NT2/D1 (cell line): ENCODE data around the gene MON2.

Experiments
- DNase-seq: peaks from one replicate; pipeline ENCODE4 v3.0.0-alpha.2; 2011; ENCODE audit warnings: low read depth, low spot score
- H3K27me3 ChIP-seq: 2 replicates; pipeline ENCODE4 v1.6.0; 2011; ENCODE audit warnings: mild to moderate bottlenecking; ENCODE audit not compliant: insufficient read length, insufficient read depth
- H3K36me3 ChIP-seq: 2 replicates; pipeline ENCODE4 v1.6.1; 2011; ENCODE audit warnings: mild to moderate bottlenecking, low read length, mixed read lengths; ENCODE audit not compliant: insufficient read depth, insufficient read length
- H3K4me1 ChIP-seq: 2 replicates; pipeline ENCODE4 v1.5.1; 2011; ENCODE audit not compliant: insufficient read depth, insufficient read length
- H3K4me3 ChIP-seq: 2 replicates; pipeline ENCODE4 v1.5.1; 2011; ENCODE audit warnings: low read depth; ENCODE audit not compliant: insufficient read length
- H3K9ac ChIP-seq: 2 replicates; pipeline ENCODE4 v1.6.0; 2011; ENCODE audit warnings: low read depth; ENCODE audit not compliant: insufficient read length
- H3K9me3 ChIP-seq: 2 replicates; pipeline ENCODE4 v1.5.1; 2011; ENCODE audit warnings: mild to moderate bottlenecking, low read length; ENCODE audit not compliant: insufficient read depth
- SUZ12 ChIP-seq: IDR thresholded peaks from 2 replicates; pipeline ENCODE4 v1.6.1; 2011; ENCODE audit not compliant: insufficient read length, insufficient read depth; ENCODE audit errors: extremely low read depth
- YY1 ChIP-seq: IDR thresholded peaks from 2 replicates; pipeline ENCODE4 v1.6.1; 2011; ENCODE audit not compliant: insufficient read length, insufficient read depth
- ZNF274 ChIP-seq: IDR thresholded peaks from 2 replicates; pipeline ENCODE4 v1.6.1; 2011; ENCODE audit warnings: mild to moderate bottlenecking, low read depth, low read length

The MON2 gene

GRCh38 chr12:62603811-62604098 lies 137.1 kb downstream of the MON2 start:
- H3K9ac ChIP-seq: peak overlapping the region; percentile 98
- H3K27me3 ChIP-seq: no peaks in the 10 kb centered on the region
- no peaks in the 10 kb centered on the region for H3K9me3 ChIP-seq
- DNase-seq: no peak
- H3K4me3 ChIP-seq: peak overlapping the region; percentile 89
- no peaks in the 10 kb centered on the region for H3K4me1 ChIP-seq
- TF ChIP-seq SUZ12: no peak
- TF ChIP-seq YY1: no peak
- TF ChIP-seq ZNF274: no peak
- H3K36me3 ChIP-seq: peaks cover 8% of the 10 kb centered on the region

GRCh38 chr12:62604373-62604772 lies 137.7 kb downstream of the MON2 start:
- peak overlapping the region; percentile 98 for H3K9ac ChIP-seq
- H3K4me3 ChIP-seq: peak overlapping the region; percentile 89
- no peak for TF ChIP-seq ZNF274
- no peak for TF ChIP-seq SUZ12
- no peak for TF ChIP-seq YY1

GRCh38 chr12:62604871-62605270 lies 138.2 kb downstream of the MON2 start:
- Histone ChIP-seq H3K9ac (peak overlapping the region; percentile 98), H3K36me3 (peaks cover 8% of the 10 kb centered on the region), H3K4me3 (peak overlapping the region; percentile 89), H3K27me3 (no peaks in the 10 kb centered on the region), H3K9me3 (no peaks in the 10 kb centered on the region), H3K4me1 (no peaks in the 10 kb centered on the region)
- TF ChIP-seq SUZ12 (no peak), ZNF274 (no peak), YY1 (no peak)
- DNase-seq: no peak

More at GRCh38 chr12:62604373-62604772, 137.7 kb downstream of the MON2 start:
- no peak for DNase-seq
- H3K4me1 ChIP-seq: no peaks in the 10 kb centered on the region
- no peaks in the 10 kb centered on the region for H3K9me3 ChIP-seq
- H3K36me3 ChIP-seq: peaks cover 8% of the 10 kb centered on the region
- no peaks in the 10 kb centered on the region for H3K27me3 ChIP-seq

GRCh38 chr12:62605981-62606380 lies 139.4 kb downstream of the MON2 start:
- no peak for DNase-seq
- no peaks in the 10 kb centered on the region for H3K27me3 ChIP-seq
- TF ChIP-seq SUZ12: no peak
- TF ChIP-seq YY1: no peak
- no peak for TF ChIP-seq ZNF274
- no peaks in the 10 kb centered on the region for H3K4me1 ChIP-seq
- no peak overlapping the region for H3K4me3 ChIP-seq
- no peaks in the 10 kb centered on the region for H3K9me3 ChIP-seq
- H3K9ac ChIP-seq: no peak overlapping the region
- H3K36me3 ChIP-seq: peaks cover 8% of the 10 kb centered on the region

- Histone ChIP-seq H3K9me3 (no peaks in the 10 kb centered on the region), H3K4me3 (no peak overlapping the region), H3K36me3 (peaks cover 8% of the 10 kb centered on the region), H3K9ac (no peak overlapping the region), H3K27me3 (no peaks in the 10 kb centered on the region), H3K4me1 (no peaks in the 10 kb centered on the region)
- no peak for TF ChIP-seq SUZ12
- no peak for TF ChIP-seq YY1
- no peak for TF ChIP-seq ZNF274
- no peak for DNase-seq
These were observed 140.0 kb downstream of the MON2 start for GRCh38 chr12:62606654-62607053.

GRCh38 chr12:62613081-62613480 lies 146.5 kb downstream of the MON2 start:
- peaks cover 20% of the 10 kb centered on the region for H3K36me3 ChIP-seq
- H3K4me3 ChIP-seq: no peak overlapping the region
- H3K9ac ChIP-seq: no peak overlapping the region
- no peaks in the 10 kb centered on the region for H3K27me3 ChIP-seq
- no peaks in the 10 kb centered on the region for H3K4me1 ChIP-seq
- H3K9me3 ChIP-seq: no peaks in the 10 kb centered on the region
- TF ChIP-seq YY1: no peak
- TF ChIP-seq ZNF274: no peak
- TF ChIP-seq SUZ12: no peak
- DNase-seq: no peak

- peaks cover 8% of the 10 kb centered on the region for H3K4me1 ChIP-seq
- H3K36me3 ChIP-seq: peaks cover 10% of the 10 kb centered on the region
- no peak overlapping the region for H3K9ac ChIP-seq
- no peak overlapping the region for H3K4me3 ChIP-seq
- no peaks in the 10 kb centered on the region for H3K27me3 ChIP-seq
- no peaks in the 10 kb centered on the region for H3K9me3 ChIP-seq
- TF ChIP-seq YY1 (no peak), SUZ12 (no peak), ZNF274 (no peak)
- DNase-seq: no peak
These were observed 151.7 kb downstream of the MON2 start for GRCh38 chr12:62618319-62618718.

GRCh38 chr12:62618930-62619329 lies 152.3 kb downstream of the MON2 start:
- Histone ChIP-seq H3K9me3 (no peaks in the 10 kb centered on the region), H3K27me3 (no peaks in the 10 kb centered on the region), H3K4me1 (peaks cover 8% of the 10 kb centered on the region), H3K36me3 (peaks cover 10% of the 10 kb centered on the region), H3K9ac (no peak overlapping the region), H3K4me3 (no peak overlapping the region)
- TF ChIP-seq YY1: no peak
- no peak for TF ChIP-seq SUZ12
- no peak for TF ChIP-seq ZNF274
- no peak for DNase-seq
